Spleen (tissue), 11 donors: ENCODE measurements around the gene MARK3. TPM values are rescaled to one million over a fixed set of nuclear protein-coding genes. Genes with fewer than 3 reads are reported as not detected.
A peak's percentile ranks its signal among the peaks of the same experiment; 100 is the strongest.

ENCODE experiments used
- DNase-seq: peaks from one replicate; pipeline ENCODE4 v3.0.0-alpha.2; 2020
- H3K27ac ChIP-seq, 8 donors: fragments of 200-600 bp; sonication (generic) in 7 of 8; 1 replicate in 4 of 8; 2 replicates in 4 of 8; pipeline versions ENCODE4 v1.5.0 to v1.8.0; 2016 to 2021; ENCODE audit warnings: inconsistent platforms in 4 of 8, mild to moderate bottlenecking in 4 of 8, moderate library complexity in 1 of 8
- H3K27me3 ChIP-seq, 7 donors: fragments of 200-600 bp; sonication (generic) in 6 of 7; replicated peaks in 1 of 7; 1 replicate in 4 of 7; 2 replicates in 3 of 7; pipeline versions ENCODE4 v1.5.0 to v1.8.0; 2016 to 2021; ENCODE audit warnings: inconsistent platforms in 3 of 7, mild to moderate bottlenecking in 1 of 7
- H3K36me3 ChIP-seq, 6 donors: fragments of 200-600 bp; sonication (generic) in 5 of 6; 1 replicate in 4 of 6; 2 replicates in 2 of 6; pipeline versions ENCODE4 v1.5.0 to v1.8.0; 2016 to 2021; ENCODE audit warnings: inconsistent platforms in 2 of 6
- H3K4me1 ChIP-seq, 6 donors: fragments of 200-600 bp; sonication (generic) in 5 of 6; 1 replicate in 3 of 6; 2 replicates in 3 of 6; pipeline versions ENCODE4 v1.5.0 to v1.8.0; 2016 to 2021; ENCODE audit warnings: inconsistent platforms in 3 of 6
- H3K4me3 ChIP-seq, 8 donors: fragments of 200-600 bp; sonication (generic) in 7 of 8; 1 replicate in 4 of 8; 2 replicates in 4 of 8; pipeline versions ENCODE4 v1.5.0 to v1.8.0; 2016 to 2021; ENCODE audit warnings: inconsistent platforms in 4 of 8, mild to moderate bottlenecking in 4 of 8, moderate library complexity in 2 of 8
- H3K9me3 ChIP-seq, 8 donors: fragments of 200-600 bp; sonication (generic) in 7 of 8; 1 replicate in 4 of 8; 2 replicates in 4 of 8; pipeline versions ENCODE4 v1.5.0 to v1.8.0; 2016 to 2021; ENCODE audit warnings: inconsistent platforms in 4 of 8
- POLR2A ChIP-seq, 3 donors: fragments of 450-650 bp; IDR thresholded peaks; one replicate each; pipeline ENCODE4 v1.5.1; 2017; ENCODE audit warnings: antibody characterized with exemption in 3 of 3, mild to moderate bottlenecking in 1 of 3
- POLR2AphosphoS5 ChIP-seq, 3 donors: sonication (generic); formaldehyde crosslinking; IDR thresholded peaks; one replicate each; pipeline ENCODE4 v1.5.1; 2017; ENCODE audit warnings: antibody characterized with exemption in 3 of 3
- WGBS, 5 donors: extraction: QIAGEN DNeasy Blood & Tissue Kit in 3 of 5; methylation state at CpG; one replicate each; pipeline versions ENCODE4 v1.1.5 to v1.1.7; 2013 to 2018; 5-methylcytosine and 5-hydroxymethylcytosine counted together
- intact Hi-C: fragments of 100-400 bp; cut with DNase I; formaldehyde crosslinking; loops from one replicate; pipeline ENCODE4 v1.15.0; 2023; ENCODE audit warnings: low total_unique reads
- polyA plus RNA-seq, 3 donors: library from polyadenylated mRNA; stranded (reverse); fragments of 200-250 nt; gene quantifications; one replicate each; pipeline ENCODE4 v1.2.1, GENCODE V29; 2013
- total RNA-seq, 7 donors: library from RNA; depleted of rRNA in 3 of 7; stranded (reverse); fragments of >200 nt in 3 of 7; fragmentation: NEBNext Ultra II Directional in 4 of 7; extraction: Animal tissue kit (Norgen Biotek cat#: 25700) in 4 of 7; gene quantifications; one replicate each; pipeline versions ENCODE4 v1.1.0 to v1.2.1, GENCODE V29; 2016 to 2021
- TF ChIP-seq, protein P1 (sequence below), 11 experiments: fragments of 200-600 bp in 7 of 11; fragments of 450-650 bp in 4 of 11; sonication (generic) in 4 of 11; IDR thresholded peaks in 8 of 11; conservative IDR thresholded peaks in 3 of 11; 1 replicate in 7 of 11; 2 replicates in 4 of 11; pipeline versions ENCODE4 v1.4.0 to v1.8.0; 2016 to 2021; ENCODE audit warnings: antibody characterized with exemption in 11 of 11, inconsistent platforms in 4 of 11, mild to moderate bottlenecking in 1 of 11
- donor health status: healthy with polysubstance abuse.
- donor health status: DM: no; HTN: no; CAD: no; lungs with moderate emphysema.
- donor health status: DM: no; HTN: no; CAD: no.
- donor health status: Bipolar disorder and iron deficiency.
- donor health status: healthy.
- donor health status: DM: no; HTN: no; CAD: no.
- donor health status: DM: yes; HTN: yes; CAD: no.

Gene MARK3
- total and polyA plus RNA-seq, 10 donors: 40.4 to 144 (median 106) TPM

- no peak for DNase-seq
- no peaks in the 10 kb centered on the region for H3K36me3 ChIP-seq
- WGBS, 5 donors: 41 to 55% (median 49%) methylated on average over 4 of the region's 4 CpGs
- no peaks in the 10 kb centered on the region for H3K27me3 ChIP-seq
- no peaks in the 10 kb centered on the region for H3K9me3 ChIP-seq
- TF ChIP-seq POLR2AphosphoS5 (IDR thresholded peaks at IDR 0.05) (no peak), POLR2A (IDR thresholded peaks at IDR 0.05) (no peak)
- TF ChIP-seq, protein P1, sequence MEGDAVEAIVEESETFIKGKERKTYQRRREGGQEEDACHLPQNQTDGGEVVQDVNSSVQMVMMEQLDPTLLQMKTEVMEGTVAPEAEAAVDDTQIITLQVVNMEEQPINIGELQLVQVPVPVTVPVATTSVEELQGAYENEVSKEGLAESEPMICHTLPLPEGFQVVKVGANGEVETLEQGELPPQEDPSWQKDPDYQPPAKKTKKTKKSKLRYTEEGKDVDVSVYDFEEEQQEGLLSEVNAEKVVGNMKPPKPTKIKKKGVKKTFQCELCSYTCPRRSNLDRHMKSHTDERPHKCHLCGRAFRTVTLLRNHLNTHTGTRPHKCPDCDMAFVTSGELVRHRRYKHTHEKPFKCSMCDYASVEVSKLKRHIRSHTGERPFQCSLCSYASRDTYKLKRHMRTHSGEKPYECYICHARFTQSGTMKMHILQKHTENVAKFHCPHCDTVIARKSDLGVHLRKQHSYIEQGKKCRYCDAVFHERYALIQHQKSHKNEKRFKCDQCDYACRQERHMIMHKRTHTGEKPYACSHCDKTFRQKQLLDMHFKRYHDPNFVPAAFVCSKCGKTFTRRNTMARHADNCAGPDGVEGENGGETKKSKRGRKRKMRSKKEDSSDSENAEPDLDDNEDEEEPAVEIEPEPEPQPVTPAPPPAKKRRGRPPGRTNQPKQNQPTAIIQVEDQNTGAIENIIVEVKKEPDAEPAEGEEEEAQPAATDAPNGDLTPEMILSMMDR (IDR thresholded peaks at IDR 0.05 in 8 of 11, conservative IDR thresholded peaks at IDR 0.05 in 3 of 11): no peak
- intact Hi-C loops: no loop called here
- no peak overlapping the region for H3K27ac ChIP-seq
- H3K4me3 ChIP-seq: no peak overlapping the region
- H3K4me1 ChIP-seq: peaks cover 16 to 29% (median 18%) of the 10 kb centered on the region in 6 donors
Observed at GRCh38 chr14:103382376-103382775, 2.8 kb upstream of the MARK3 start.

GRCh38 chr14:103384450-103385151 is 614 bp upstream of the MARK3 start:
- TF ChIP-seq POLR2AphosphoS5 (IDR thresholded peaks at IDR 0.05): no peak
- TF ChIP-seq, protein P1 (IDR thresholded peaks at IDR 0.05 in 8 of 11, conservative IDR thresholded peaks at IDR 0.05 in 3 of 11): no peak
- no peak for TF ChIP-seq POLR2A (IDR thresholded peaks at IDR 0.05)
- Histone ChIP-seq H3K4me1 (peaks cover 31 to 49% (median 35%) of the 10 kb centered on the region in 6 donors), H3K9me3 (no peaks in the 10 kb centered on the region), H3K27me3 (no peaks in the 10 kb centered on the region), H3K4me3 (peak overlapping the region; percentile 75 to 94 (median 88)), H3K36me3 (no peaks in the 10 kb centered on the region), H3K27ac (peak overlapping the region; percentile 94 to 100 (median 99))
- 9 to 12% (median 10%) methylated on average over 27 to 31 of the region's 31 CpGs for WGBS, 5 donors
- DNase-seq: no peak
- intact Hi-C loops: no loop called here

DNA sequence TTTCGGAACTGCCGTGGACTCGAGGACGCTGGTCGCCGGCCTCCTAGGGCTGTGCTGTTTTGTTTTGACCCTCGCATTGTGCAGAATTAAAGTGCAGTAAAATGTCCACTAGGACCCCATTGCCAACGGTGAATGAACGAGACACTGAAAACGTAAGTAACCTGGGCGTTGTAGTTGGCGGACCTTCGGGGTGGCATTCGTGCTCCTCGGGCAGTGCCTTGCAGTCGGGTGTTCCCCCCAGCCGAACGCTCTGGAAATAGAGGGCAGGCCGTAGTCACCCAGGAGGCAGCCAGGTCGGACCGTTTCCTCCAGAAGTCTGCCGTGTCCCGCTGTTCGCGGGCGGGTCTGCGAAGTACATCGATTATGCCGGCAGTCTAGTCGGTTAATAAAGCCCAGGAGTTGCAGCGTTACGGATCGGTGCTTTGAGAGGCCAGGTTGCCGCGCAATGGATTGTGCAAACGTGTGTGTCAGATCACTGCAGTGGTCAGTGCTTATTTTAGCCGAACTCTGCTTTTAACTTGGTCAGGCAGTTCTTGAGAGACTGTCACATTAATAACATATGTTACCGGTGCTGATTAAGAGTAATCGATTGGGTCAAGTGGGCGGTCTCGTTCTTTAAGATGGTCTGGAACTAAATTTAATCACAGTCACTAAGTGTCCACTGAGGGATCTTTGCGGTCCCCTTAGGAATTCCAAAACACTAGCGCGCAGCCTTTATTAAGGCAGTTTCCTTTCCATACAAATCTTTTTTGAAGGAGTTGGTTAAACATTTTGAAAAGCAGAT is 906 bp downstream of the MARK3 start:
- no peak for TF ChIP-seq POLR2A (IDR thresholded peaks at IDR 0.05)
- TF ChIP-seq POLR2AphosphoS5 (IDR thresholded peaks at IDR 0.05): peak in 1 of 3 donors; percentile 7
- TF ChIP-seq, protein P1 (IDR thresholded peaks at IDR 0.05 in 8 of 11, conservative IDR thresholded peaks at IDR 0.05 in 3 of 11): no peak

More for the DNA sequence above, 906 bp downstream of the MARK3 start:
- 1 to 2% (median 1%) methylated on average over 38 to 44 of the region's 44 CpGs for WGBS, 5 donors
- intact Hi-C loops: no loop called here
- Histone ChIP-seq H3K9me3 (no peaks in the 10 kb centered on the region), H3K27me3 (no peaks in the 10 kb centered on the region), H3K36me3 (no peaks in the 10 kb centered on the region), H3K27ac (peak overlapping the region; percentile 94 to 100 (median 99)), H3K4me3 (peak overlapping the region; percentile 75 to 94 (median 88)), H3K4me1 (peaks cover 39 to 64% (median 48%) of the 10 kb centered on the region in 6 donors)
- peak; percentile 86 for DNase-seq
